ENCODE data around the gene GUCY2F.

GUCY2F gene

DNA sequence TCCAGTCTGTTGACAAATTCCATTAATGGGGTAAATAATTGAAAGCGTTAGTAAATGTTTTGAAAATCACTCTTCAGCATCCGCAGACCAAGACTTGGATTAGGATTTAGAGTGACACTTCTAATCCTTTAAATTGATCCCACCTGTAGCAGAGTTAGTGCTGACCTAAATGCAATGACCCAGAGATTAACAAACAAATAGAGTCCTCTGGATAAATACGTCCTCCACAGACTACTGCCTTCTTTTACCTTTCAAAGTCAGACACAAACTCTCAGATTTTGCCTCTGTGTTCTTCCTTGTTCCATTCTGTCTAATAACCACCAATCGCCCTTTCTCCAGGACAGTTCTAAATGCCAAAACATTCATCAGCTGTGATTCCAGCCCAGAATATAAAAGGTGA is at the start of gene GUCY2F:
GUCY2F (minus strand) TSS at position 101 of the 400 bp plus-strand sequence. CDS start 6,150 bp downstream, outside the sequence.
- DNase-seq (ENCODE audit: low spot score), result no peak

DNA sequence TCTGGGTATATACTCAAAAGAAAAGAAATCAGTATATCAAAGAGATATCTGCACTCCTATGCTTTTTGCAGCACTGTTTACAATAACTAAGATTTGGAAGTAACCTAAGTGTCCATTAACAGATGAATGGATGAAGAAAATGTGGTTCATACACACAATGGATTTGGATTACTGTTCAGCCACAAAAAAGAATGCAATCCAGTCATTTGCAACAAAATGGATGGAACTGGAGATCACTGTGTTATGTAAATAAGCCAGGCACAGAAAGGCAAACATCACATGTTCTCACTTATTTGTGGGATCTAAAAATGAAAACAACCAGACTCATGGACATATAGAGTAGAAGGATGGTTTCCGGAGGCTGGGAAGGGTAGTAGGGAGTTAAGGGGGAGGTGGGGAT is 37.1 kb upstream of the GUCY2F start:
- DNase-seq (ENCODE audit: low spot score), result no peak

GRCh38 chrX:109511113-109511512 is 29.2 kb upstream of the GUCY2F start:
- DNase-seq (ENCODE audit: low spot score), result no peak

DNA sequence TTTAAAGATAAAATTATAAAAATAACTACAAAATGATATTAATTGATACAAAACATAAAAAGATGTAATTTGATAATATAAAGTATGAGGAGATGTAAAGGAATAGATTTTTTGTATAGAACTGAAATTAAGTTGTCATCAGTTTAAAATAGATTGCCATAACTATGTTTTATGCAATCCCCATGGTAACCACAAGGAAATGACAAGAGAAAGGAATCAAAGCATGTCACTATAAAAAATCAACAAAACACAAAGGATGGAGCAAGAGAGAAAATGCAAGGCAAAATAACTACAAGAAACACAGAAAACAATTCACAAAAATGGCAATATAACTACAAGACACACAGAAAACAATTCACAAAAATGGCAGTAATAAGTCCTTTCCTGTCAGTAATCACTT is 27.0 kb upstream of the GUCY2F start:
- DNase-seq (ENCODE audit: low spot score), result no peak

DNA sequence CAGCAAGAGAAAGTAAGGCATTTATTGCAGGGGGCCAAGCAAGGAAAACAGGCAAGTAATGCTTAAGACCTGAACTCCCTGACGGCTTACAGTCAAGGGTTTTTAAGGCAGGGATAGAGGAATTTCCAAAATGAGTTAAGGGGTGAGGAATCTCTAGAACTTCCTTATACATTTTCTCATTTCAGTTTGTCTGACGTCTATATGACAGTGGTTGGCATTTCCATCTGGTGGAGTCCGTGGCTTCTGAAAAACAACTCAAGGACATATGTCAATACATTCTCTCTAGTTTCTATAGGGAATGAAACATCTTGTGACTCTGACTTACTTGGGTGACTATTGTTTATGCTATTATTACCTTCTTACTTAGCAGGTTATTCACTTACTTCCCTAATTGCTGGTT is 19.3 kb upstream of the GUCY2F start:
- no peak for DNase-seq (ENCODE audit: low spot score)

DNA sequence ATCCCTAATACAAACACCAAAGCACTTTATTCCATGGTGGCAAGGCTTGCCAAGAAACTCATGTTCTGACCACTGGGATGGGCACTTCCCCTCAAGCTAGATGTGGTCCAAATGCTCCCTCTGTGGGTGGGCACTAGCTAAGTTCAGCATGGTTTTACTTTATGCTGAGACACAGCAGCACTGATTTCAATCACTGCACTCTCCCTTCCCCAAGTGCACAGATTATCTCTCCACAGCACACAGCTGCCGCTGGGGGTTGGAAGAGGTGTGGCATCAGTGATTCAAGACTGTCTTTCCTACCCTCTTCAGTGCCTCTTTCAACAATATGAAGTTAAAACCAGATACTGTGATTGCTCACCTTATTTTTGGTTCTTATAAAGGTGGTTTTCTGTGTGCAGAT is 16.5 kb upstream of the GUCY2F start:
- DNase-seq (ENCODE audit: low spot score), result no peak

DNA sequence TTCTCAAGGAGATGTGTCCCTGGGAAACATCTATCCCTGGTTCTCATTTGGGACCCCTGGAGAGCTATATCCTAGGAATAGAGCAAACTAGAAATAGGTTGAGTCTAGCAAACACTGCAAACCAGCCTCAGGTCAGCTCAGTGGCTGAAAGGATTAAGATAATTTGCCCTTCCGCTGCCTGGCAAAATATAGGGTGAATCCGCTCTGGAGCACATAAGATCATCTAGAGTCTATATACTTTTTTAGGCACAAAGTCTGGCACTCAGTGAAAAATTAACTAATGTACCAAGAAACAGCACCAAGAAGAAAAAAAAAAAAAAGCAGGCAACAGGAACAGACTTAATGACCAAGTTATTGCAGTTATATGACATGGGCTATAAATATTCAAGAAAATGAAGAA is 7.3 kb upstream of the GUCY2F start:
- no peak for DNase-seq (ENCODE audit: low spot score)

- DNase-seq (ENCODE audit: low spot score), result no peak
These were observed 5.8 kb upstream of the GUCY2F start for GRCh38 chrX:109487640-109488039.

GRCh38 chrX:109485470-109486340 is 3.8 kb upstream of the GUCY2F start:
- peak; percentile 70 for DNase-seq (ENCODE audit: low spot score)

GRCh38 chrX:109484886-109485285 is 3.0 kb upstream of the GUCY2F start:
- no peak for DNase-seq (ENCODE audit: low spot score)

DNA sequence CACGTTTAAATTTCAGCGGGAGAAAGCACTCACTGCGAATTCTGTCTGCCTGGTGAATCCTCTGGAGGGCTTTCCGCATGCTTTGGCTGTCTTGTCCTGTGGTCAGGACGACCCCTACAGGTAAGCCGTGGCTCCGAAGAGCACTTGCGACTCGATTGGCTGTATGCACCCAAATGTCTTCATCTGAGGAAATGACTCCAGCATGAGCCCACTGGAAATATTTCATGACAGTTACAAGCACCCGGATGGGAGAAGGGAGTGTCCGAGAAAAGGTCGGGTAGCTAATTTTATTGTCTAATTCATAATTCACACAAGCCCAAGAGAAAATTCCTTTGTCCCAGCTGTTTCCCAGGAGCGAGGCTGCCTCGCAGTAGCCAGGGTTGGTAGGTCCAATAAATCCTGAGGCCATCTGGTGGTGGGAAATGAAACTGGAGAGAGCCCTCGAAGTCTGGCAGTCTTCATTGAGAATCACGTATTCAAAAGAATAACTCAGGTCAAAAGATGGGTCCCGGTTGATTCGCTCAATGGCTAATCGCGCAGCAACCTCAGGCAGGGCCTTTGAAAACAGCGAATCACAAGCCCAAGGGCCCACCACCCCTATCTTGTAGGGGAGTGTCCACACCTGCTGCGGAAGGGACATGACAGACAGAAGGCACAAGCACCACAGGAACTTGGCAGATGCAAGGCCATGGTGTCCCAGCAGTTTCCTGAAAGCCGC is 6.6 kb downstream of the GUCY2F start:
- peak; percentile 56 for DNase-seq (ENCODE audit: low spot score)

GRCh38 chrX:109472939-109473735 is 8.7 kb downstream of the GUCY2F start:
- DNase-seq (ENCODE audit: low spot score), result peak; percentile 53

DNA sequence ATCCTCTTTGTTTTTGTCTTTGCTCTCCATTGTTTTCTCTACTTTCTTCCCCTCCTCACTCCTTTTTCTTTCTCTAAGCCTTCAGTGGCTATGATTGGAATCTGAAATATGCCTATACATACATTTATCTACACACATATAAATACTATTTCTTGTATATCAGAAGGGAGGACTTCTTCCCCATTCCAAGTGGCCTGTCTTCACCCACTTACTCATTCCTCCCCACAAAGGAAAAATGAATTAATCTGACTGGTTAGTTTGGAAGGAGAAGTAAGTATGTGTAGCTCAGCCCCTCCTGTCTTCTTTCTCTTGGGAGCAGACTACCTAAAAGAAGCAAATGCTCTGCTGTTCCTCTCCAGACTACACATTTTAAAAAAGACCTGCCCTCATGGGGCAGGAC is 17.7 kb downstream of the GUCY2F start:
- DNase-seq (ENCODE audit: low spot score), result no peak

- no peak for DNase-seq (ENCODE audit: low spot score)
These were observed 18.1 kb downstream of the GUCY2F start for GRCh38 chrX:109463784-109464183.

GRCh38 chrX:109448282-109448938 is 33.5 kb downstream of the GUCY2F start:
- DNase-seq (ENCODE audit: low spot score), result no peak

GRCh38 chrX:109441266-109441665 is 40.6 kb downstream of the GUCY2F start:
- DNase-seq (ENCODE audit: low spot score), result no peak

GRCh38 chrX:109440475-109440874 is 41.4 kb downstream of the GUCY2F start:
- DNase-seq (ENCODE audit: low spot score), result no peak

DNA sequence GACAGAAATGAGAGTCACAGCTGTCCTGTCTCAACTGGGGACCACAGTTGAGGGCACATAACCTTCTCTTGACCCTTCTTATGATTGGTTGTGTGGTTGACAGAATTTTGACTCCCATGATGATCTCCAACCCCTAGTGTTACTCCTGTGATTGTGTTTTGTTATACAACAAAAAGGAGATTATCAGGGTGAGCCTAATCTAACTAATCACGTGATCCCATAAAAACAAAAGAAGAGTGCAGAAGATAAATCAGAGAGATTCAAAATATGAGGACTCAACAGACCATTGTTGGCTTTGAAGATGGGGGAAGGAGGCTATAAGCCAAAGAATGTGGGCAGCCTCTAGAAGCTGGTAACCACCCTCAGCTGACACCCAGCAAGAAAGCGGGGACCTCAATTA is 72.7 kb downstream of the GUCY2F start:
- DNase-seq (ENCODE audit: low spot score), result no peak

DNA sequence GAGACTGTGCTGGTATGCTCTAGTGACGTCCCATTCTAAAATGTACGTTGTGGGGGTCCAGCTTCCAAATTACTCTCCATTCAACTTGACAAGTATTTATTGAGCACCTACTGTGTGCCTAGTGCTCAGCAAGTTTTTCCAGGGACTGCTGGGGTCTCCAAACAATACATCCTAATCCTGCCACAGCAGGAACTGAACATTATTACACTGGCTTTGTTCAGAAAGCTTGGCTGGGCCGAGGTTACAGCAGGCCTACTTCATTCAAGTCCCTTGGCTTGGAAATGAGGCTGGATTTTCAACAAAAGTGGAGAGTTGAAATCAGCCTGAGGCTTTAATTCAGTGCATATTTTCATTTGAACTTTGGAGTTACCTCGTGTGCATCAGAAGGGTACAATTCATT is 78.0 kb downstream of the GUCY2F start:
- no peak for DNase-seq (ENCODE audit: low spot score)

DNA sequence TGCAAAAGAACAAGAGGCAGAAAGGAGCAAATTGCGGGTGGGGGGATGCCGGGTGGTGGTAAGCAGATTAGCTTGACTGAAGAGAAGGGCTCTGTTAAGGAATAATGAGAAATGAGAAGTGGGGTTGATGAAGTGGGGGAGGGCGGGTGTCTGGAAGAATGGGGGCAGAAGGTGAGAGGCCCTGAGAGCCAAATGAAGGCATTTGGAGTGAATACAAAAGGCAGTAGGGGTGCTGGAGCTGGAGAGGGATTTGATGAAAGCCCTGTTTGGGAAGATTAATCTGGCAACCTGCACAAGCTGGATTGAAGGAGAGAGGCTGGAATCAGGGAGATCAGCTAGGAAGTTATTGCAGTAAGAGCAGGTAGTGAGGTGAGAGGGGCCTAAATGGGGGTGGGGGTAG is 82.1 kb downstream of the GUCY2F start:
- DNase-seq (ENCODE audit: low spot score), result no peak

GRCh38 chrX:109398833-109399232 is 83.1 kb downstream of the GUCY2F start:
- DNase-seq (ENCODE audit: low spot score), result no peak

GRCh38 chrX:109398061-109398460 is 83.8 kb downstream of the GUCY2F start:
- no peak for DNase-seq (ENCODE audit: low spot score)
